T-helper 1 cell treated with Interleukin-12 subunit alpha and Interleukin-12 subunit beta and Interleukin-4 antibody, amounts not matched to agents 30 μg/mL and 1 μg/mL, for 36 hours (primary cell): Measurements from ENCODE around the gene SLC16A9.
"Not testable (repeated sequence)": the region's sequence is repeated elsewhere in the genome, so short reads cannot be mapped to it uniquely, and the experiment has no call there.

Experiments used
- H3K27ac Mint-ChIP-seq: one replicate; pipeline ENCODE4 v1.8.0; 2021; ENCODE audit warnings: mild to moderate bottlenecking, mixed read lengths
- H3K27me3 Mint-ChIP-seq: one replicate; pipeline ENCODE4 v1.8.0; 2021; ENCODE audit warnings: low read depth, mixed read lengths
- H3K36me3 Mint-ChIP-seq: one replicate; pipeline ENCODE4 v1.8.0; 2021; ENCODE audit warnings: low read depth, mixed read lengths
- H3K4me1 Mint-ChIP-seq: one replicate; pipeline ENCODE4 v1.8.0; 2021; ENCODE audit warnings: low read depth, mixed read lengths
- H3K4me3 Mint-ChIP-seq: one replicate; pipeline ENCODE4 v1.8.0; 2021; ENCODE audit warnings: mild to moderate bottlenecking, moderate library complexity, mixed read lengths
- H3K9me3 Mint-ChIP-seq: one replicate; pipeline ENCODE4 v1.8.0; 2021; ENCODE audit warnings: mixed read lengths

Gene SLC16A9, protein sequence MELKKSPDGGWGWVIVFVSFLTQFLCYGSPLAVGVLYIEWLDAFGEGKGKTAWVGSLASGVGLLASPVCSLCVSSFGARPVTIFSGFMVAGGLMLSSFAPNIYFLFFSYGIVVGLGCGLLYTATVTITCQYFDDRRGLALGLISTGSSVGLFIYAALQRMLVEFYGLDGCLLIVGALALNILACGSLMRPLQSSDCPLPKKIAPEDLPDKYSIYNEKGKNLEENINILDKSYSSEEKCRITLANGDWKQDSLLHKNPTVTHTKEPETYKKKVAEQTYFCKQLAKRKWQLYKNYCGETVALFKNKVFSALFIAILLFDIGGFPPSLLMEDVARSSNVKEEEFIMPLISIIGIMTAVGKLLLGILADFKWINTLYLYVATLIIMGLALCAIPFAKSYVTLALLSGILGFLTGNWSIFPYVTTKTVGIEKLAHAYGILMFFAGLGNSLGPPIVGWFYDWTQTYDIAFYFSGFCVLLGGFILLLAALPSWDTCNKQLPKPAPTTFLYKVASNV

DNA sequence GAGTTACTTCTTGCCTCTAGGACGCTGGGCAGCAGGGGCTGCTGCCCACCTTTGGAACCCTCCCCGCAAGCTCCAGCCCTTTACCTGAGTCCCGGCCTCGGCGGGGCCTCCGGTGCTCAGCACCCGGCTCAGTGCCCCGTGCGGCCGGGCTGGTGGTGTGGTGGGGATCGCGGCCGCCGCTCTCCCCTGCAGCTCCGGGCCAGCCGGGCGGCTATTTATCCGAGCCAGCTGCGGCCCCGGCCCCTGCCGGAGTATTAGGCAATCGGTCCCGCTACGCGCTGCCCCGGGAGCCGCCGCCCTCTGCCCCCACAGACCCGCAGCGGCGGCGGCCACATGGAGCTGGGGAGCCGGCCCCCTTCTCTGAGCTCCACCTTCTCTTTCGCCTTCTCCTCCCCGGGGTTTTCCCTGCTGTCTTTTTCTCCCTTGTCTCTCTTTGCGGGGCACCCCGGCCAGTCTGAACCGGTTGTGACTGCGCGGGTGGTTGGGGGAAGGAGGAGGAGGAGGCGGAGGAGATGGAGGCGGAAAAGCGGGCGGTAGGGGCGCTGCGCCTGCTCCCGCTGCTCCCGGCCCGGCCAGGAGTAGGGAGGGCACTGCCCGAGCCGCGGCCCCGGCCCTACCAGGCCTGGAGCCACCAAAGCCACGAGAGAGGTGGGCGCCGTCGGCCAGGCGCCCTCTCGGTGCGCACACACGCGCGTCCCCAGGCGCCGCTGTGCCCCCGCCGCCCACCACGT is at the start of gene SLC16A9:
Gene SLC16A9, minus strand, starts transcription at position 456 of the 731 bp plus-strand sequence. CDS start 25,559 bp downstream, outside the sequence.
- Mint-ChIP-seq H3K27ac (peak within 1 kb of the TSS; percentile 52), H3K27me3 (peaks cover 62% of the 10 kb centered on the region), H3K4me1 (peaks cover 9% of the 10 kb centered on the region), H3K9me3 (no peaks in the 10 kb centered on the region), H3K4me3 (peak within 1 kb of the TSS; percentile 83), H3K36me3 (no peaks in the 10 kb centered on the region)

GRCh38 chr10:59757966-59758365 is 48.3 kb upstream of the SLC16A9 start:
- H3K36me3 Mint-ChIP-seq, result no peaks in the 10 kb centered on the region
- peaks cover 5% of the 10 kb centered on the region for H3K27me3 Mint-ChIP-seq
- H3K27ac Mint-ChIP-seq, result no peak overlapping the region
- H3K9me3 Mint-ChIP-seq, result peaks cover 8% of the 10 kb centered on the region
- H3K4me3 Mint-ChIP-seq, result no peak overlapping the region
- H3K4me1 Mint-ChIP-seq, result no peaks in the 10 kb centered on the region

DNA sequence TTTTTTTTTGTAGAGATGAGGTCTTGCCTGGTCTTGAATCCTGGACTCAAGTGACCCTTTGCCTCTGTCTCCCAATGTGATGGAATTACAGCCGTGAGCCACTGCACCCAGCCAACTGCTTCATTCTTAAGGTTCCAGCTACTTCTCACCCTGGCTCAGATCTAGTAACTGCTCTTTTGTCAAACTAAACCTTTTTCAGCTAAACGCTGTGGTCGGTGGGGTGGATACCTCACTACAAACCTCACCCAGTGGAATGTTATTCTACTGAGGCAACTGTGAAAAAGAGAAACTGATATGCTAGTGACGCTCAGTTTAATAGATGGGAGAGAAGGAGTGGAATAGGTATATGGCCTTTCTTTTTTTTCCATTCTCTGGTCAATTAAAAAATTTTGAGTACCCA is 45.3 kb upstream of the SLC16A9 start:
- Mint-ChIP-seq H3K4me1 (no peaks in the 10 kb centered on the region), H3K4me3 (no peak overlapping the region), H3K36me3 (no peaks in the 10 kb centered on the region), H3K9me3 (no peaks in the 10 kb centered on the region), H3K27ac (no peak overlapping the region), H3K27me3 (peaks cover 17% of the 10 kb centered on the region)

- Mint-ChIP-seq H3K4me1 (no peaks in the 10 kb centered on the region), H3K4me3 (no peak within 1 kb of the TSS), H3K9me3 (no peaks in the 10 kb centered on the region), H3K27ac (no peak within 1 kb of the TSS), H3K36me3 (no peaks in the 10 kb centered on the region), H3K27me3 (peaks cover 17% of the 10 kb centered on the region)
These were observed 43.6 kb upstream of the SLC16A9 start, which contains the start of gene MRLN for GRCh38 chr10:59753267-59753666. TSS of gene MRLN (minus strand) at chr10:59753455.

DNA sequence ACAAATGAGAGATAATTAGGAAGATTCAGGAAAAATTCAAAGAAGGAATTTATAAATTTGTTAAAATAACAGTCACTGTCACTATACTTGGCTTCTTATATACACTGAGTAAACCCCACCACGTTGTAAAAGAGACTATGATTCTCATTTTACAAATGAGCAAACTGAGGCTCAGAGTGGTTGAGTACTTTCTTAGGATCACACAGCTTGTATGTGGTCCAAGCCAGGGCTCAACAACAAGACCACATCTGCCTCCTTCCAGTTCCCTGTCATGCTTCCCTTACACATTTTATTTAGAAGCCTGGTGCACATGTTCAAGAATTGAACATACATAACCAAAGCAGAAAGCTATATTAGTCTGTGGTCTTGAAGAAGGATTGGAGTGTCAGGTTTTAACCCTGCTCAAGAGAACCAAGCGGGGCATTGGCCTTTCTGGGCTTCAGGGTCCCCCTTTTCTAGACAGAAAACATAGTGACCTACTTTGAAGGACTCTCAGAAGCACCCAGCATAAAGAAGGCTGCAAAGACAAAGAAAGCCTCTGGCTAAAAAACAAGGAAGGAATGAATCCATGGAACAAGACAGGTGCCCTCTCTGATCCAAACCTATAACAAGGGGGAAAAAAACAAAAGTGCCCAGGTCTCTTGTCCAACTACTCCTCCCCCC is 42.8 kb upstream of the SLC16A9 start:
- H3K27ac Mint-ChIP-seq, result no peak overlapping the region
- no peaks in the 10 kb centered on the region for H3K9me3 Mint-ChIP-seq
- no peaks in the 10 kb centered on the region for H3K36me3 Mint-ChIP-seq
- H3K4me1 Mint-ChIP-seq, result no peaks in the 10 kb centered on the region
- H3K4me3 Mint-ChIP-seq, result no peak overlapping the region
- peaks cover 17% of the 10 kb centered on the region for H3K27me3 Mint-ChIP-seq

GRCh38 chr10:59750155-59750945 is 40.7 kb upstream of the SLC16A9 start:
- no peak overlapping the region for H3K4me3 Mint-ChIP-seq

GRCh38 chr10:59748834-59749233 is 39.2 kb upstream of the SLC16A9 start:
- Mint-ChIP-seq H3K9me3 (no peaks in the 10 kb centered on the region), H3K27ac (no peak overlapping the region), H3K4me3 (no peak overlapping the region), H3K36me3 (no peaks in the 10 kb centered on the region), H3K27me3 (peaks cover 17% of the 10 kb centered on the region), H3K4me1 (no peaks in the 10 kb centered on the region)

More at GRCh38 chr10:59750155-59750945, 40.7 kb upstream of the SLC16A9 start:
- no peaks in the 10 kb centered on the region for H3K4me1 Mint-ChIP-seq
- no peaks in the 10 kb centered on the region for H3K36me3 Mint-ChIP-seq
- H3K27me3 Mint-ChIP-seq, result peaks cover 17% of the 10 kb centered on the region
- no peak overlapping the region for H3K27ac Mint-ChIP-seq
- no peaks in the 10 kb centered on the region for H3K9me3 Mint-ChIP-seq

DNA sequence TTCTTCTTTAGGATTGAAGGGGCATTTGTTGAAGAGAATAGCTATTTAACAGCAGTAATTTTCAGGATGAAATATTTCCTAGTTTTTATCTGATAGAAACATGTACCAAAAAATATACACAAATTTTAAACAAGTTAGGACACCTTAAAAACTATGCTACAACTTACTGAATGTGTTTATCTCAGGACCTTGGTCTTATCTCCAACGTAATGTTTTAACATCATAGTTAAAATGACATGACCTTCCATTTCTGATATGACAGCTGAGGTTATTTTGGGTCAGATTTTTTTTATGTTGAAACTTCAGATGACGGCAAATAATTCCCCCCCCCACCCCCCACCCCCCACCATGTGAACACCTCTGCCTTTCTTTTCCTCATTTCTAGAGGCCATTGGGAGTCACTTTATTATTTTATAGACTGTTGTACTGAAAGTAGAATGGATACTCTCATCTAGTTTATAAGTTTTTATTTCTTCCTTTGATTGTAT is 35.6 kb upstream of the SLC16A9 start:
- no peak overlapping the region for H3K4me3 Mint-ChIP-seq
- H3K36me3 Mint-ChIP-seq, result no peaks in the 10 kb centered on the region
- H3K27me3 Mint-ChIP-seq, result no peaks in the 10 kb centered on the region
- H3K4me1 Mint-ChIP-seq, result no peaks in the 10 kb centered on the region
- H3K27ac Mint-ChIP-seq, result no peak overlapping the region
- no peaks in the 10 kb centered on the region for H3K9me3 Mint-ChIP-seq

DNA sequence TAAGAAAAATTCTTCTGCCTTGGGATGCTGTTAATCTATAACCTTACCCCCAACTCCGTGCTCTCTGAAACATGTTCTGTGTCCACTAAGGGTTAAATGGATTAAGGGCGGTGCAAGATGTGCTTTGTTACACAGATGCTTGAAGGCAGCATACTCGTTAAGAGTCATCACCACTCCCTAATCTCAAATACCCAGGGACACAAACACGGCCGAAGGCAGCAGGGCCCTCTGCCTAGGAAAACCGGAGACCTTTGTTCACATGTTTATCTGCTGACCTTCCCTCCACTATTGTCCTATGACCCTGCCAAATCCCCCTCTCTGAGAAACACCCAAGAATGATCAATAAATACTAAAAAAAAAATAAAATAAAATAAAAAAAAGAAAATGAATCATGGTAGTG is 35.1 kb upstream of the SLC16A9 start:
- H3K36me3 Mint-ChIP-seq, H3K9me3 Mint-ChIP-seq, H3K27ac Mint-ChIP-seq, H3K27me3 Mint-ChIP-seq, H3K4me3 Mint-ChIP-seq, H3K4me1 Mint-ChIP-seq: not testable (repeated sequence)

DNA sequence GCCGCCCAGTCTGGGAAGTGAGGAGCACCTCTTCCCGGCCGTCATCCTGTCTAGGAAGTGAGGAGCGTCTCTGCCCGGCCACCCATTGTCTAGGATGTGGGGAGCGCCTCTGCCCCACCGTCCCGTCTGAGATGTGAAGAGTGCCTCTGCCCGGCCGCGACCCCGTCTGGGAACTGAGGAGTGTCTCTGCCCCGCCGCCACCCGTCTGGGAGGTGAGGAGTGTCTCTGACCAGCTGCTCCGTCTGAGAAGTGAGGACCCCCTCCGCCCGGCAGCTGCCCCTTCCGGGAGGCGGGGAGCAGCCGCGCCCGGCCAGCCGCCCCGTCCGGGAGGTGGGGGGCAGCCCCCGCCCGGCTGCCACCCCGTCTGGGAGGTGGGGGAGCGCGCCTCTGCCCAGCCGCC is 34.5 kb upstream of the SLC16A9 start:
- not testable (repeated sequence) for H3K4me3 Mint-ChIP-seq, H3K27ac Mint-ChIP-seq, H3K9me3 Mint-ChIP-seq, H3K27me3 Mint-ChIP-seq, H3K4me1 Mint-ChIP-seq, H3K36me3 Mint-ChIP-seq

GRCh38 chr10:59741583-59741982 is 31.9 kb upstream of the SLC16A9 start:
- Mint-ChIP-seq H3K36me3 (no peaks in the 10 kb centered on the region), H3K4me1 (no peaks in the 10 kb centered on the region), H3K9me3 (no peaks in the 10 kb centered on the region), H3K4me3 (no peak overlapping the region), H3K27me3 (peaks cover 12% of the 10 kb centered on the region), H3K27ac (no peak overlapping the region)

DNA sequence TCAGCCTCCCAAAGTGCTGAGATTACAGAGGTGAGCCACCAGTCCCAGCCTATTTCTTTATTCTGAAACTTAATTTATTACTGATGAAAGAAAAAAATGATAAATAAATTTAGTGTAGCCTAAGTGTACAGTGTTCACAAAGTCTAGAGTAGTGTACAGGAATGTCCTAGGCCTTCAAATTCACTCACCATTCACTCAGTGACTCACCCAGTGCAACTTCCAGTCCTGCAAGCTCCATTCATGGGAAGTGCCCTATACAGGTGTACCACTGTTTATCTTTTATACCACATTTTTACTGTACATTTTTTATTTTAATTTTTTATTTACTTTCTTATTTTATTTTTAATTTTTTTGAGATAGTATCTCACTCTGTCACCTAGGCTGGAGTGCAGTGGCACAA is 31.4 kb upstream of the SLC16A9 start:
- Mint-ChIP-seq H3K36me3 (no peaks in the 10 kb centered on the region), H3K27ac (no peak overlapping the region), H3K4me3 (no peak overlapping the region), H3K4me1 (no peaks in the 10 kb centered on the region), H3K27me3 (peaks cover 12% of the 10 kb centered on the region), H3K9me3 (no peaks in the 10 kb centered on the region)

GRCh38 chr10:59736749-59737148 is 27.1 kb upstream of the SLC16A9 start:
- Mint-ChIP-seq H3K4me1 (peaks cover 5% of the 10 kb centered on the region), H3K36me3 (no peaks in the 10 kb centered on the region), H3K27ac (no peak overlapping the region), H3K9me3 (no peaks in the 10 kb centered on the region), H3K4me3 (no peak overlapping the region), H3K27me3 (peaks cover 27% of the 10 kb centered on the region)

DNA sequence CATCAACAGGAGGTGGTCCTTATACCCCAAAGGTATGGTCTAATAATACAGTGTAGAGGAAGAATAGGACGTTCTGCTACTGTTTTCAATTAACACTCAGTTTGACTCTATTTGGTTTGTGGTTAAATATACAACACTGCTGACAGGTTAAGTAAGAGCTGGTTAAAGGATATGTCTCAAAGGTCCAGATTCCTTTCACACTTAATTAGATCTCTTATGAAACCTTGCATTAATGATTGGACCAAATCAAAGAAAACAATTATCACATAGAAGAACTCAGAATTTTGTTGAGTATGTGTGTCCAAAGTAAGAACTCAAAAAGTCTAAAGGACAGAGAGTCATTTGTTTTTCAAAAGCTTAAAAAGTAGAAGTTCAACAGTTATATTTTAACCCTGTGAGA is 25.6 kb upstream of the SLC16A9 start:
- H3K27me3 Mint-ChIP-seq, result peaks cover 29% of the 10 kb centered on the region
- peaks cover 5% of the 10 kb centered on the region for H3K4me1 Mint-ChIP-seq
- H3K27ac Mint-ChIP-seq, result no peak overlapping the region
- H3K9me3 Mint-ChIP-seq, result no peaks in the 10 kb centered on the region
- H3K4me3 Mint-ChIP-seq, result no peak overlapping the region
- no peaks in the 10 kb centered on the region for H3K36me3 Mint-ChIP-seq
